ENCODE data around the gene SYP. TPM values are rescaled to one million over a fixed set of nuclear protein-coding genes. Genes with fewer than 3 reads are reported as not detected.

SYP gene
- total and polyA plus RNA-seq, 2 donors (not counting 3 experiments of a cell fraction or from before 2014, with no cell fraction given), result 0.21 to 0.77 TPM

- Histone ChIP-seq H3K36me3 (ENCODE audit: control insufficient read depth in 2 of 2, extremely low read depth in 1 of 2, insufficient read depth in 2 of 2, low read length in 2 of 2) (peaks cover 0 to 2% of the 10 kb centered on the region in 2 experiments), H3K4me1 (ENCODE audit: control insufficient read depth, extremely low read depth, insufficient read depth, low read length) (peaks cover 14% of the 10 kb centered on the region), H3K27ac (ENCODE audit: insufficient read depth, low read depth, low read length) (peak overlapping the region; percentile 48), H3K9ac (replicated peaks; ENCODE audit: extremely low read depth, insufficient read depth, low read length) (peak overlapping the region; percentile 24), H3K27me3 (ENCODE audit: control insufficient read depth in 2 of 2, insufficient read depth in 2 of 2, low read length in 2 of 2) (no peaks in the 10 kb centered on the region), H2AFZ (ENCODE audit: low read depth, low read length) (peak overlapping the region; percentile 34), H4K20me1 (replicated peaks; ENCODE audit: control insufficient read depth, extremely low read depth, insufficient read depth, low read length) (no peaks in the 10 kb centered on the region), H3K9me3 (replicated peaks; ENCODE audit: control insufficient read depth, insufficient read depth, low read length) (no peaks in the 10 kb centered on the region), H3K4me3 (replicated peaks in 1 of 3; ENCODE audit: insufficient read depth in 1 of 3, low read depth in 1 of 3, low read length in 3 of 3) (peak overlapping the region in 2 of 3 experiments; percentile 38 to 43), H3K9me1 (replicated peaks; ENCODE audit: control insufficient read depth, extremely low read depth, insufficient read depth, low read length) (no peaks in the 10 kb centered on the region), H3K4me2 (ENCODE audit: insufficient read depth, low read length) (peak overlapping the region; percentile 69), H3K79me2 (ENCODE audit: control insufficient read depth, insufficient read depth, low read length) (no peaks in the 10 kb centered on the region)
- intact Hi-C loops (cut with micrococcal nuclease) (no loop called here), dilution Hi-C loops (cut with MboI; ENCODE audit: extremely low pct_ligation_motif_present, low sequenced_read_pairs) (no loop called here)
- DNase-seq (ENCODE audit: low read depth, low spot score) (peak; percentile 87), FAIRE-seq (peak; percentile 100)
- TF ChIP-seq GATA2 (IDR thresholded peaks at IDR 0.05; ENCODE audit: insufficient read depth, insufficient read length, low read depth, low read length) (no peak), MAX (IDR thresholded peaks at IDR 0.05; ENCODE audit: insufficient read depth, insufficient read length) (no peak), POLR2AphosphoS5 (IDR thresholded peaks at IDR 0.05; ENCODE audit: insufficient read depth, low read depth, low read length) (no peak), CTCF (IDR thresholded peaks at IDR 0.05; ENCODE audit: extremely low read depth in 1 of 2, insufficient read depth in 1 of 2, low read depth in 1 of 2, low read length in 2 of 2) (no peak), POLR2A (IDR thresholded peaks at IDR 0.05; ENCODE audit: low read depth, low read length) (no peak), FOS (IDR thresholded peaks at IDR 0.05; ENCODE audit: borderline replicate concordance, insufficient read depth, low read length) (no peak), EZH2 (IDR thresholded peaks at IDR 0.05; ENCODE audit: borderline replicate concordance, low read depth, low read length, severe bottlenecking) (no peak), JUN (IDR thresholded peaks at IDR 0.05; ENCODE audit: borderline replicate concordance, insufficient read depth, insufficient read length, low read depth) (no peak), MYC (IDR thresholded peaks at IDR 0.05; ENCODE audit: low read depth, low read length) (no peak)
- ChIA-PET CTCF (interaction anchor here (0.8 to 1.5 kb wide), 5 partner anchors 8 to 29 kb away, joined by 4 to 7 read pairs (median 5); no protein-coding TSS in a partner anchor), POLR2A (interaction anchor here (1.6 kb wide), 1 partner anchor 13 kb away, joined by 5 read pairs; the partner anchor contains the start of gene PLP2)
- BruUV-seq (replicated peaks), result no TSS peak
Observed at GRCh38 chrX:49184294-49185281, 15.4 kb downstream of the SYP start.
